ENCODE measurements around the gene ZC3H12A.

Gene ZC3H12A

DNA sequence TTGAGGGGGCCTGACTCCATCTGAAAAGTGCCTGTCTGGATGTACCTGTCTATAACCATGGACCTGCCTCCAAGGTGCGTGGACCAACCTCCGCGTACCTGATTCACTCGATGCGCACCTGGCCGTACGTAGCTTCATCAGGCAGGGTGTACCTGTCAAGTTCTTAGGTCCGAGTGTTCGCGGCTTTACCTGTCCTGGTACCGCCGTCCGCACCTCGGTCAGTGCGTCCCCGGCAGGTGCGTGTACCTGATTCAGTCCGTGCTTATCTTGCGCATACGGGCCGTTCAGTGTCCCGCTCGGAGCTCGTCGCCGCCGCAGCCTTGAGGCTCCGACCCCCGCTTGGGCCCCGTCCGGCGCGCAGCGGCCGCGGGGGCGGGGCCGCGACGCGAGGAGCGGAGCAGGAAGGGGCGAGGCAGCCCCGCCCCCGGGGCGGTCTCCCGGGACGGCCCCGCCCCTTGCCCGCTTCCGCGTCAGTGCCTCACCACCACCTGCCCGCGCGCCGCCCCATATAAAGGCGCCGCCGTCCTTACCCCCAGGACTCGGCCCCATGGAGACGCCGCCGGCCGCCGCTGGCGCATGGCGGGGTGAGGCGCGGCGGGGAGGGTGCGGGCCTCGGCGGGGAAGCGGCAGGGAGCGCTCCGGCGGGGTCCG, at the start of gene ZC3H12A:
Gene ZC3H12A (plus strand): TSS at position 535 of the 651 bp plus-strand sequence. CDS start 917 bp downstream, outside the sequence.
- Histone ChIP-seq H3K27ac (ENCODE audit: low read depth, low read length) (peak within 1 kb of the TSS; percentile 99), H3K36me3 (ENCODE audit: insufficient read depth, low read length) (peaks cover 10% of the 10 kb centered on the region; the same call in 1 of the 2 replicates), H3K79me2 (ENCODE audit: control insufficient read depth, insufficient read depth, low read length, unreplicated experiment) (peaks cover 55% of the 10 kb centered on the region), H3K27me3 (ENCODE audit: insufficient read depth, low read length) (no peaks in the 10 kb centered on the region), H3K4me3 (ENCODE audit: low read depth, low read length) (peak within 1 kb of the TSS; percentile 88), H3K4me1 (ENCODE audit: control insufficient read depth, insufficient read depth, low read length, unreplicated experiment) (peaks cover 67% of the 10 kb centered on the region), H2AFZ (ENCODE audit: low read length, unreplicated experiment) (peak within 1 kb of the TSS; percentile 47)

DNA sequence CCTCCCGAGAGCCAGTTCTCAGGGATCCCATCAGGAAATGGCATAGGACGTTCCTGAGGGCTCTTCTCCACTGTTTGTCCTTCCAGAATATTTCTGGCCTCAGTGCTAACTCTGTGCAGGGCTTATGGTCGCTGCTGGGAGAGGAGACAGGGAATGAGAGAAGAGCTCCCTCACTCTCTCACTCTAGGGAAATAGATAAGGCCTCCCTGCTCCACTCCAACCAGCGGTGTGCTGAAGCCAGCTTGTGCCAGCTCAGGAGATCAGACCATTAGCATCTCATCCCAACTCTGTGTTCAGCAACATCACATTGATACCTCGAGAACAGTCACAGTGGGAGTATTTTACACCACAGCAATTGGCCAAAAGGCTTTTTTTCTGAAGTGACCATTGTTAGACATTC, 49.2 kb upstream of the ZC3H12A start:
- Histone ChIP-seq H3K27ac (ENCODE audit: low read depth, low read length) (no peak overlapping the region), H3K27me3 (ENCODE audit: insufficient read depth, low read length) (peaks cover 35% of the 10 kb centered on the region), H2AFZ (ENCODE audit: low read length, unreplicated experiment) (no peak overlapping the region), H3K4me3 (ENCODE audit: low read depth, low read length) (no peak overlapping the region), H3K79me2 (ENCODE audit: control insufficient read depth, insufficient read depth, low read length, unreplicated experiment) (no peaks in the 10 kb centered on the region), H3K4me1 (ENCODE audit: control insufficient read depth, insufficient read depth, low read length, unreplicated experiment) (no peaks in the 10 kb centered on the region), H3K36me3 (ENCODE audit: insufficient read depth, low read length) (no peaks in the 10 kb centered on the region)

DNA sequence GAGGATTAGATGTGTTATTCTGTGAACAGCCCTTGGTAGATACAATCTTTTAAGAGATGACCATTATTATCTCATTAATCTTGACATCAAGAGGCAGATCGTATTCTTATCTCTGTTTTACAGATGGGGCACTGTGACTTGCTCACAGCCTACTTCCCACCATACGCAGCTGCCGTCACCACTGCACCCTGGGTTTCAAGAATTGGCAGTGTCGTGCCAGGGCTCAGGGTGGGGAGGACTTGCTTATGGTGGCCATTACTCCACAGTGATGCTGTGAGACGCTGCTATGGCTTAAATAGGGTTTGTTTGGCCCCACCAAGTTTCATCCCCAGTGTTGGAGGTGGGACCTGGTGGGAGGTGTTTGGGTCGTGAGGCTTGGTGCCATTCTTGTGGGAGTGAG, 45.4 kb upstream of the ZC3H12A start:
- Histone ChIP-seq H3K27me3 (ENCODE audit: insufficient read depth, low read length) (peaks cover 39% of the 10 kb centered on the region), H2AFZ (ENCODE audit: low read length, unreplicated experiment) (no peak overlapping the region), H3K4me1 (ENCODE audit: control insufficient read depth, insufficient read depth, low read length, unreplicated experiment) (no peaks in the 10 kb centered on the region), H3K4me3 (ENCODE audit: low read depth, low read length) (no peak overlapping the region), H3K27ac (ENCODE audit: low read depth, low read length) (no peak overlapping the region), H3K36me3 (ENCODE audit: insufficient read depth, low read length) (no peaks in the 10 kb centered on the region), H3K79me2 (ENCODE audit: control insufficient read depth, insufficient read depth, low read length, unreplicated experiment) (no peaks in the 10 kb centered on the region)

- peaks cover 39% of the 10 kb centered on the region for H3K27me3 ChIP-seq (ENCODE audit: insufficient read depth, low read length)
- H3K27ac ChIP-seq (ENCODE audit: low read depth, low read length): no peak overlapping the region
- H3K4me3 ChIP-seq (ENCODE audit: low read depth, low read length): no peak overlapping the region
- H3K4me1 ChIP-seq (ENCODE audit: control insufficient read depth, insufficient read depth, low read length, unreplicated experiment): no peaks in the 10 kb centered on the region
- no peaks in the 10 kb centered on the region for H3K79me2 ChIP-seq (ENCODE audit: control insufficient read depth, insufficient read depth, low read length, unreplicated experiment)
- no peak overlapping the region for H2AFZ ChIP-seq (ENCODE audit: low read length, unreplicated experiment)
- H3K36me3 ChIP-seq (ENCODE audit: insufficient read depth, low read length): no peaks in the 10 kb centered on the region
Observed at GRCh38 chr1:37430103-37430985, 44.0 kb upstream of the ZC3H12A start.

DNA sequence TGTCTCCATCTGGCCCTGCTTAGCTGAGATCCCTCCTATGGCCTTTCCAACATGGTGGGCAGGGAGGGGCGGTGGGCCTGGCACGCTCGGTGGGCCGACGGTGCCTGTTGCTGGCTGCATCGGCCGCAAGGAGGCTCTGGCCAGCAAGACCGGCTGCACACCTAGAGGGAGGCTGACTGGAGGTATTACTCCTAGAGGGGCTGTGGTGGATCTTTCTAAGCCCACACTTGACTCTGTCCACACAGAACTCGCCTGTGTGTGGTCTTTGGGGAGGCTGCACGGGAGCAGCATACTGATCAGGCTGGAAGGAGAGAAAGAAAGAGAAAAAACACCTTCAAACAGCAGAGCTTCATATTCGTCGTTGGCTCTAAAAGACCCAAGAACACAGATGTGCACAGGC, 41.7 kb upstream of the ZC3H12A start:
- Histone ChIP-seq H3K79me2 (ENCODE audit: control insufficient read depth, insufficient read depth, low read length, unreplicated experiment) (no peaks in the 10 kb centered on the region), H3K27me3 (ENCODE audit: insufficient read depth, low read length) (peaks cover 52% of the 10 kb centered on the region), H3K4me1 (ENCODE audit: control insufficient read depth, insufficient read depth, low read length, unreplicated experiment) (no peaks in the 10 kb centered on the region), H3K4me3 (ENCODE audit: low read depth, low read length) (no peak overlapping the region), H2AFZ (ENCODE audit: low read length, unreplicated experiment) (no peak overlapping the region), H3K27ac (ENCODE audit: low read depth, low read length) (no peak overlapping the region), H3K36me3 (ENCODE audit: insufficient read depth, low read length) (no peaks in the 10 kb centered on the region)

DNA sequence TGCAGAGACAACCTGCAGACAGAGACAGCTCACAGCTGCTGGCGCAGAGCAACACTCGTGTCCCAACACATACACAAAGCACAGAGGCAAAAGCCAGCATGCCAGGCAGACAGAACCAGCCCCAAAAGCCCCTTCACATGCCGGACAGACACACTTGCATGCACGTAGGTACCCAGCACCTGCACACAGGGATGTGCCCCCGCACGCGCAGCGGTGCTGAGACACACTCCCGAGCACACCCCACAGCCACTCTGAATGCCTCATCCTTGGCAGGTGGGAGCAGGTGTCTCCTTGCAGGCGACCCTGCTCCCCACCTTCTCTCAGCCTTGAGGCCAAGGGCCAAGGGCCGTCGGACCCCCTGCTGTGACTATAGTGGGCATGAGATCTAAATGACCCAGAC, 41.2 kb upstream of the ZC3H12A start:
- no peaks in the 10 kb centered on the region for H3K4me1 ChIP-seq (ENCODE audit: control insufficient read depth, insufficient read depth, low read length, unreplicated experiment)
- no peaks in the 10 kb centered on the region for H3K79me2 ChIP-seq (ENCODE audit: control insufficient read depth, insufficient read depth, low read length, unreplicated experiment)
- peaks cover 56% of the 10 kb centered on the region for H3K27me3 ChIP-seq (ENCODE audit: insufficient read depth, low read length)
- no peak overlapping the region for H3K4me3 ChIP-seq (ENCODE audit: low read depth, low read length)
- H3K36me3 ChIP-seq (ENCODE audit: insufficient read depth, low read length): no peaks in the 10 kb centered on the region
- H2AFZ ChIP-seq (ENCODE audit: low read length, unreplicated experiment): no peak overlapping the region
- H3K27ac ChIP-seq (ENCODE audit: low read depth, low read length): no peak overlapping the region

DNA sequence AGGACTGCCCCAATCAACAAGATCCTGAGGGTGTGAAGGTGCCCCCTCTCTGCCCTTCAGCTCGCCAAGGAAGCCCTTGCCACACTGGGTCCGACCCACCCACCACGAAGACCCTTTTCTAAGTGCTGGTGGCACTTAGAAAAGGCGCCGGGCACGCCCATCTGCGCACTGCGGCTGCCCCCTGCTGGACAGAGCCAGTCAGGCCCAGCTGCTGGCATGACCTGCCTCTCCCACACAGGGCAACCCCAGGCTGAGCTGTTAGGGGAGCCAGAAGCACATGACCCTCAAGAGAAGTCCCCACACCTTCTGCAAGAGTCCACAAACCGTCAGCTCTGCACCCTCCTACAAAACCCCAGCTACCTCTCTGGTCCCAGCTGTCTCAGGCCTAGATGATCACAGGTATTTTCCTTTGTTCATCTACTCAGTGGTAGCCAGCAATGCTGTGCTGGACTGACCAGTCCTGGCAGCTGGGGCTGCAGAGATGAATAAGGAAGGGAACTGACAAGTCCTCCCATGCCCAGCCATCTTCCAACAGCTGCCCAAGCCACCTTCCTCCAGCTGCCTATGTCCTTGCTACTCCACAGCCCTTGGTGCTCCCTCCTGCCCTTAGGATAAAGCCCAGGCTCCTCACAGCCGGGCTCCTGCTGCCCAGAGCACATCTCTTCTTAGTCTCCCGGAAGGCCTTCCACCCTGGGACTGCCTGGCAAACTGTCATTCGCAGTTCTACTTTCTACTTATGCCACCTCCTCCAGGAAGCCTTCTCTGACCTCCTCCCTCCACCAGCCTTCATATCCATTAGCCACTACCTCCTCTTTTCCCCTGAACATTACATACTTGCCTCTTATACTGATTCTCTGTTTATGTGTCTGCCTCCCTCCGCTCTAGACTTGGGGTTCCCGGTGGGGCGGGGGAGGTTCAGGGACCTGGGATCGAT, 39.8 kb upstream of the ZC3H12A start:
- H2AFZ ChIP-seq (ENCODE audit: low read length, unreplicated experiment): no peak overlapping the region
- no peaks in the 10 kb centered on the region for H3K4me1 ChIP-seq (ENCODE audit: control insufficient read depth, insufficient read depth, low read length, unreplicated experiment)
- no peak overlapping the region for H3K4me3 ChIP-seq (ENCODE audit: low read depth, low read length)
- no peak overlapping the region for H3K27ac ChIP-seq (ENCODE audit: low read depth, low read length)
- H3K79me2 ChIP-seq (ENCODE audit: control insufficient read depth, insufficient read depth, low read length, unreplicated experiment): no peaks in the 10 kb centered on the region
- peaks cover 48% of the 10 kb centered on the region for H3K27me3 ChIP-seq (ENCODE audit: insufficient read depth, low read length)
- no peaks in the 10 kb centered on the region for H3K36me3 ChIP-seq (ENCODE audit: insufficient read depth, low read length)

DNA sequence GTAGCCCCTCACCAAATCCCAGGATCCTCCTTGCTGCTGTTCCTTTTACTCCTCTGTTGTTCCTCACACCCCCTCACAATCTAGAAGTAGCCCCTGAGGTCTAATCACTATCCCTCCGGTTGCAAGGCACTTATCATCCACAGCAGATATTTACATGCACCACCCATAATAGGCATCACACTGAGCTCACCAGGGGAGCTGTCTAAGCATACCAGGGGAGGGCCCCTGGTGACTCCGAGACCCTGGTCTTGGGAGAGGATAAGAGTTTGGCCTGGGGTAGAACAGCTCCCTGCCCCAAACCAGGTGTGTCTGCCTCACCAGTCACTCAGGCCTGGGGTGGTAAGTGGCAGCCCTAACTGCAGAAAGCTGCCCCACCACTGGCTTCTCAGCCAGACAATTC, 37.3 kb upstream of the ZC3H12A start:
- peaks cover 36% of the 10 kb centered on the region for H3K27me3 ChIP-seq (ENCODE audit: insufficient read depth, low read length)
- H3K4me3 ChIP-seq (ENCODE audit: low read depth, low read length): no peak overlapping the region
- H2AFZ ChIP-seq (ENCODE audit: low read length, unreplicated experiment): no peak overlapping the region
- H3K27ac ChIP-seq (ENCODE audit: low read depth, low read length): no peak overlapping the region
- no peaks in the 10 kb centered on the region for H3K36me3 ChIP-seq (ENCODE audit: insufficient read depth, low read length)
- no peaks in the 10 kb centered on the region for H3K4me1 ChIP-seq (ENCODE audit: control insufficient read depth, insufficient read depth, low read length, unreplicated experiment)
- no peaks in the 10 kb centered on the region for H3K79me2 ChIP-seq (ENCODE audit: control insufficient read depth, insufficient read depth, low read length, unreplicated experiment)

GRCh38 chr1:37438037-37438868, 36.1 kb upstream of the ZC3H12A start:
- Histone ChIP-seq H3K79me2 (ENCODE audit: control insufficient read depth, insufficient read depth, low read length, unreplicated experiment) (no peaks in the 10 kb centered on the region), H3K36me3 (ENCODE audit: insufficient read depth, low read length) (no peaks in the 10 kb centered on the region), H3K4me3 (ENCODE audit: low read depth, low read length) (no peak overlapping the region), H3K4me1 (ENCODE audit: control insufficient read depth, insufficient read depth, low read length, unreplicated experiment) (no peaks in the 10 kb centered on the region), H3K27me3 (ENCODE audit: insufficient read depth, low read length) (peaks cover 43% of the 10 kb centered on the region), H3K27ac (ENCODE audit: low read depth, low read length) (no peak overlapping the region), H2AFZ (ENCODE audit: low read length, unreplicated experiment) (no peak overlapping the region)
